Erythroblast (primary cell): ENCODE data around the gene OXA1L.
"Not testable (repeated sequence)": the region's sequence is repeated elsewhere in the genome, so short reads cannot be mapped to it uniquely, and the experiment has no call there.

ENCODE experiments used
- DNase-seq, 2 experiments: peaks; one replicate each; lab custom pipeline; 2025; lab: John Stamatoyannopoulos, UW
- GATA1 ChIP-seq: IDR thresholded peaks from 2 replicates; pipeline ENCODE4 v1.6.1; 2011; ENCODE audit warnings: low read depth, mild to moderate bottlenecking, control low read depth, low read length, moderate library complexity
- POLR2A ChIP-seq: IDR thresholded peaks from 2 replicates; pipeline ENCODE4 v1.6.1; 2011; ENCODE audit warnings: mild to moderate bottlenecking, low read length

Gene OXA1L

DNA sequence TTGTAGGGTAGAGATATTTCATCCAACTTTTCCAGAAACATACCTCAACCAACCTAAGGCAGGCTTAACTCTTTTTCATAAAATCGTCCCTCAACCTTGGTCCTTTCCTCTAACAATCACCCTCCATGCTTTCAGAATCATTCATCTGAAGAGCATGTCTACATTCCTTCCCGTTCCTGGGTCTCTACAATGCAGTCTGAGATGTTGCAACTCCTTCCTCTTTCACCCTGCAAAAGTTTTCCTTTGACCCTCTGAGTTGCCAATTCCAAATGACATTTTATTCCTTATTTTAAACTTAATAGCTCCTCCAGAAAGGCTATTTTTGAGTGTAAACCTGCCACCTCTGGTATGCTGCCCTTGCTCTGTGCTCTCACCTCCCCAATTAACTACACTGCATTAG is 32.0 kb downstream of the OXA1L start:
- no peak for DNase-seq
- TF ChIP-seq GATA1: no peak
- TF ChIP-seq POLR2A: no peak

DNA sequence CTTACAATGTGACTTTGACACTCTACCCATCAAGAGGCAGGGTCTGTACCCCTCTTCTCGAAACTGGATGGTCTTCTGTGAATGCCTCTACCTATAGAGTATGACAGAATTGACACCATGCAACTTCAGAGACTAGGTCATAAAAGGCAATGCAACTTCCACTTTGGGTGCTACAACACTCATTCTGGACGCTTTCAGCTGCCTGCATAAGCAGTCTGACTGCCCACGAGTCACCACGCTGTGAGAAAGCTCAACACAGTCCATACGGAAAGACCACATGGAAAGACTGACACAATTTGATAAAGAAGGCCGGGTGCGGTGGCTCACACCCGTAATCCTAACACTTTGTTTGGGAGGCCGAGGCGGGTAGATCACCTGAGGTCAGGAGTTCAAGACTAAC is 33.9 kb downstream of the OXA1L start:
- no peak for TF ChIP-seq GATA1
- TF ChIP-seq POLR2A: no peak
- DNase-seq: no peak

DNA sequence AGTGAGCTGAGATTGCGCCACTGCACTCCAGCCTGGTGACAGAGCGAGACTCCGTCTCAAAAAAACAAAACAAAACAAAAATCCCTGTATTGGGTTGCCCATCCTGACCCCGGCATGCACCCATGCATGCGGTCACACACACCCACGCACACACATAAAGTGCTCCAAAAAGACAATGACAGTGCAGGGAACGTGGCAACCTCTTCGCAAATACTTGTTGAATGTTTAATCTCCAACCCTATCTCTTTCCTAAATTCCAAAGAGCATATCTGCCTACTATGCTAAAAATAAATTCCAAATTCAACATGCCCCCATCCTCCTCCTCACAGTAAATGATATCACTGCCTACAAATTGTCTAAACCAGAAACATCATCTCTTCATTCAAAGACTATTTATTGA is 35.2 kb downstream of the OXA1L start:
- TF ChIP-seq POLR2A (no peak), GATA1 (no peak)
- no peak for DNase-seq

DNA sequence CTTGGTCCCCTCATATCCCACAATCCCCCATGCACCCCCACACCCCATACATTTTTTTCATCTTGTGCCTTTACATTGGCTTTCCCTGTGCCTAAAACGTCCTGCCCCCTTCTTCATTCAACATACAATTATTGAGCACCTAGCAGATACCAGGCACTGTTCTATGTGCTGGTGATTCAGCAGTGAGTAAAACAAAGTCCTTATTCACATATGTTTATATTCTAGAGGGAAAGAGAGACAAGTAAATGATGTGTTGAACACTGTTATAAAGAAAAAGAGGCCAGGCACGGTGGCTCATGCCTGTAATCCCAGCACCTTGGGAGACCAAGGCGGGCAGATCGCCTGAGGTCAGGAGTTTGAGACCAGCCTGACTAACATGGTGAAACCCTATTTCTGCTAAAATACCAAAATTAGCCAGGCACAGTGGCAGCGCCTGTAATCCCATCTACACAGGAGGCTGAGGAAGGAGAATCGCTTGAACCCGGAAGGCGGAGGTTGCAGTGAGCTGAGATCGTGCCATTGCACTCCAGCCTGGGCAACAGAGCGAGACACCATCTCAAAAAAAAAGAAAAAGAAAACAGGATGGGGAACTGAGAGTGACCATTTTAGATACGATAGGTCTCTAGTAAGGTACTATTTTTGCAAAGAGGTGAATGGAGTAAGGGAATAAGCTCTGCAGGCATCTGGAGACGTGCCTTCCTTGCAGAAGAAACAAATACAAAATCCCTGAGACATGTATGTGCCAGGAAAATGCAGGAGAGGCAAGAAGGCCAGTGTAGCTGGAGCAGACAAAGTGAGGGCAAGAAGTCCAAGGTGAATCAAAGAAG is 36.6 kb downstream of the OXA1L start:
- no peak for DNase-seq
- TF ChIP-seq POLR2A (no peak), GATA1 (no peak)

DNA sequence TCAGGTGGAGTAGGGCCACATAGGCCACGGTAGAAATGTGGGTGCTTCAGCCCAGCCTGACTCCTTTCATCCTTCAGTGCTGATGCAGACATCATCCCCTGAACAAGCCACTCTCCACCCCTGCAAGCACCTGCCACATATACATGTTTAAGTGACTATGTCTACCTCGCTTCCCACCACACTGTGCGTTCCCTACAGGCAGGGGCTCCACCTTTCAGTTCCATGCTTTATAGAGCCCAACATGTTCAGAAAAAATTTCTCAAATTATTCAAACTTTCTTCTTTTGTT is 37.1 kb downstream of the OXA1L start:
- TF ChIP-seq POLR2A: no peak
- no peak for TF ChIP-seq GATA1
- DNase-seq: no peak

DNA sequence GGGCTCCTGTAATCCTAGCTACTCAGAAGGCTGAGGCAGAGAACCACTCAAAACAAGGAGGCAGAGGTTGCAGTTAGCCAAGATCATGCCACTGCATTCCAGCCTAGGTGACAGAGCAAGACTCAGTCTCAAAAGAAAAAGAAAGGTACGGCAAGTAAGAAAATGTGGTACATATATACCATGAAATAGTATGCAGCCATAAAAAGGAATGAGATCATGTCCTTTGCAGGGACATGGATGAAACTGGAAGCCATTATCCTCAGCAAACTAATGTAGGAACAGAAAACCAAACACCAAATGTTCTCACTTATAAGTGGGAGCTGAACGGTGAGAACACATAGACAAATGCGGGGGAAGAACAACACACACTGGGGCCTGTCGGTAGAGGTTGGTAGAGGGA is 38.7 kb downstream of the OXA1L start:
- DNase-seq: not testable (repeated sequence)

DNA sequence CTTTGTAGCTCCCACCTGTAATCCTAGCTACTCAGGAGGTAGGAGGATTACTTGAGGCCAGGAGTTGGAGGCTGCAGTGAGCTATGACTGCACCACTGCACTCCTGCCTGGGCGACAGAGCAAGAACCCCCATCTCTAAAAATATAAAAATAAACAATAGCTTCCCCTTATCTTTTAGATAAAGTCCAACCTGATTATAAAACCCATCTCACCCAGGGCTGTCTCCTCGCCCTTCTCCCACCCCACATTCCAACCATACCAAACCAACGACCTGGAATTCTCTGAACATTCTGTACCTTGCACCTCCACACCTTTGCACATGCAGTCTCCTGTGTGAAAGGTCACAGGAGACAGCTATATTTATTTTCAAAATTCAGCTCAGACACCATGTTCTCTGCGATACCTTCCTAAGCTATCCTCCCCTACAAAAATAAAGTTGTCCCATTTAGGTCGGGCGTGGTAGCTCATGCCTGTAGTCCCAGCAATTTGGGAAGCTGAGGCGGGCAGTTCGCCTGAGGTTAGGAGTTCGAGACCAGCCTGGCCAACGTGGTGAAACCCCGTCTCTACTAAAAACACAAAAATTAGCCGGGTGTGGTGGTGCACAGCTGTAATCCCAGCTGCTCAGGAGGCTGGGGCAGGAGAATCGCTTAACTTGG is 41.1 kb downstream of the OXA1L start:
- TF ChIP-seq POLR2A (no peak), GATA1 (no peak)
- DNase-seq: no peak

DNA sequence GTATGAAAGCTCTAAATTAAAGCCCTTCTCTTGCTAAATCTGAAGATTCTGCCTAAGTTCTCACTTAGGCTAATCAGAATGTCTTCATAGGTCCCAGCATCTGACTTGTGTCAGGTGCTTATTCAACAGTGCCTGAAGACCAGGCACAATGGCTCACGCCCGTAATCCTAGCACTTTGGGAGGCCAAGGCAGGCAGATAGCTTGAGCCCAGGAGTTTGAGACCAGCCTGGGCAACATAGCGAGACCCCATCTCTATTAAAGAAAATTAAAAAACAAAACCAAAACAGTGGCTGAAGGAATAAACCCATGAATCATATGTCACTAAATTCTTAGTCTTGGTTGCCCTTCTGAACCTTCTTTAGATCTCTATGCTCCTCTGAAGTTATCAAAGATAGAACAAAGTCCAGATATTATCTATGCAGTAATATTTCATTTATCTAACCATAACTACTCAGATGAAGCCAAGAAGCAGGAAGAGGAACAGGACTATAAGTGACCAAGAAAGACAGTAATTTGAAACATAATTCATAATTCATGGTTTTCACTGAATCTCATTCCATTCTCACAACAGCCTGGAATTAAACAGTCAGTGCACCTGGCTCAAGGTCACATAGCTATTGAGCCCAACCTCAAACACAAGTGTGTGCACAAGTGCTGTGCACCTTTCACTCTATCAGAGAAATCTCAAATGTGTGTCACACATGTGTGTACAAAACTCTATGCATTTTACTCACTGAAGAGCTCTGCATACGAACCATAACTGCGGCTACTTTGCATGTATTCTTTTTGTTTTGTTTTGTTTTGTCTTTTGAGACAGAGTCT is 42.1 kb downstream of the OXA1L start:
- DNase-seq: no peak
- TF ChIP-seq GATA1 (no peak), POLR2A (no peak)

DNA sequence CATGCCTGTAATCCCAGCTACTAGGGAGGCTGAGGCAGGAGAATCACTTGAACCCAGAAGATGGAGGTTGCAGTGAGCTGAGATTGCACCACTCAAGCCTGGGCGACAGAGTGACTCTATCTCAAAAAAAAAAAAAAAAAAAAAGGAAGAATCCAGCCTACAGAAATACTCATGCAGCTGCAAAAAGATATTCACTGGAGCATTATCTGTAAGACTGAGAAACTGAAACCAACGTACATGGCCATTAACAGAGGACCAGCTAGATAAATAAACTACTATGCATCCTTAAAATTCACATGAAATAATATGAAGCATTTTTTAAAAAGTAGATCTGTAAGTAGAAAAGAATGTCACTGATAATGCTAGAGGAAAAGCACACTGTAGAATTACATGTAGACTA is 45.2 kb downstream of the OXA1L start:
- DNase-seq: no peak
- no peak for TF ChIP-seq POLR2A
- no peak for TF ChIP-seq GATA1

DNA sequence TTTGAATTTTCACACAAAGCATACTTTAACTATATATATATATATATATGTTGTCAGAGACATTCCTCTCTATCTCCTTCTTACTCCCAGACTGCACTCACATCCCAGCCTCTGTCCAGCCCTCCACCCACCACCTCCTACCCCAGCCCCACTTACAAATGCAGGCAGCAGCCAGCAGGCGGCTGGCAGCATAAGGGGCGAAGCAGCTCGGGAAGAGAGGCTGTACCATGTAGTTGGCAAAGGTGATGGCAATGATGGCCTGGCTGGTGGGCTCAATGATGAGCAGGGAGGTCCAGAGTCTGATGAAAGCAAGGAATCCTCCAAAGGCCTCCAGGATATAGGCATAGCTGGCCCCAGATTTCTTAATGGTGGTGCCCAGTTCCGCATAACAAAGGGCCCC is 46.3 kb downstream of the OXA1L start:
- no peak for DNase-seq

DNA sequence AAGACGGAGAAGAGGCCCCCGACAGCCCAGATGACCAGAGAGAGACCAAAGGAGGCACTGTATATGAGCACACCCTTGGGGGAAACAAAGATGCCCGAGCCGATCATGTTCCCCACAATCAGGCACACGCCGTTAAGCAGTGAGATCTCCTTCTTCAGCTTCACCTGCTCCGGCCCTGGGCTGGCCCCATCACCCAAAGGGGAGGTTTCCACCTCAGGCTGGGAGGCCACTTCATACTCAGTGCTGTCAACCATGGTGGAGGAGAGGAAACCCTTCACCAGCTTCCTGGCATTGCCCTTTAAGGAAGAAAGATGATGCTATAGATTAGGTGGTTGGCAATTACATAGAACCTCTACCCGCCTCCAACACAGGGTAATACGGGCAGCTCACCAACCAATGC is 46.7 kb downstream of the OXA1L start:
- TF ChIP-seq POLR2A (no peak), GATA1 (no peak)
- DNase-seq: no peak

More for the DNA sequence above, 46.3 kb downstream of the OXA1L start:
- TF ChIP-seq POLR2A: no peak
- TF ChIP-seq GATA1: no peak

DNA sequence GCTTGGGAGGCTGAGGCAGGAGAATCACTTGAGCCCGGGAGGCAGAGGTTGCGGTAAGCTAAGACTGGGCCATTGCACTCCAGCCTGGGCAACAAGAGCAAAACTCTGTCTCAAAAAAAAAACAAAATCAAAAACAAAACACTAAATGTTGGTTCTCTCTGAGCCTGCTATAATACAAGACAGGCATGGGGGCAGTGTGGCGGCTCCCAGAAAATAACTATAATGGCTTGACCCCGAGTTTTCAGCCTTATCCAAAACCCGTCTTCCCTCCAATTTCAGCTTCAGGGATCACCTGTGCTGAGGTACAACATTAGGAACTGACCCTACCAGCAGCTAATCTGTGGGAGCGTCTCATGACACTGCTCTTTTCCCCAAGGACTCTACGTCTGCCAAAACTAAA is 47.9 kb downstream of the OXA1L start:
- DNase-seq: no peak
- TF ChIP-seq POLR2A (no peak), GATA1 (no peak)

DNA sequence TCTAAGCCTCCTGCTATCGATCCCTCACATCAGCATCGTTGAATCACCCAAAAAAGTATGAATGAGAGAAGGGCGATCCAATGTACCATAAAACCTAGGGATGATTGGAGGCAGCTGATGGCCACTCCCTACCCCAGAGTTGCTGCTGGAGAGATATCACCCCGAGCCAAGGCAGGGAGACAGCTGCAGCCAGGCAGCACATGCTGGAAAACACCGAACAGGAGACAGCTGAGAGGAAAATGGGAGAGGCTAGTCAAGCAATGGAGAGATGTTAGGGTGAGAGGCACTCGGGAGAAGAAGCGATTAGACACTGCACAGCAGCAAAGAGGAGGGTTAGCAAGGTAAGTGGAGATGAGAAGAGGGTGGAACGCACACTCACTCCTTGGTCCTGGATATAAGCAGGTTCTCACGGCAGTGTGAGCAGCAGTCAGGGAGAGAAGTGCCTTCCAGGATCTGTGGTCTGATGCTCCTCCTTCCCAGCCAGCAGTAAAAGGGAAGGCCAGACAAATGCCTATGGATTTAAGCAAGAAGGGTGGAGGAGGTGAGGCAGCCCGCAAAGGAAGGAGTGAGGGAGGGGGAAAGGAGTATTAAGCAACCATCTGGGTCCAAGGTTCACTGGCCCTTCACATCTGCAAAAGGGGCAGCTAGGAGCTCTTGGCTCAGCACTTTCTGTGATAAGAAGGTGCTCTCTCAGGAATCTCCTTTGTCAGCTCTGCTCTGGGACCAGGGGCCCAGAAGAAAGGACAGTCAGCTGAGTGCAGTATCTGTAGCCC is 48.6 kb downstream of the OXA1L start, which contains the start of gene SLC7A7:
Gene SLC7A7, minus strand, starts transcription at position 495 of the 773 bp plus-strand sequence. CDS start 2,037 bp downstream, outside the sequence.
- TF ChIP-seq POLR2A (no peak), GATA1 (no peak)
- DNase-seq: no peak
